CD4-positive, alpha-beta T cell treated with Interferon gamma for 1 hour (primary cell): ENCODE results near the gene THUMPD1.
A peak's percentile ranks its signal among the peaks of the same experiment; 100 is the strongest.
"Not testable (repeated sequence)": the region's sequence is repeated elsewhere in the genome, so short reads cannot be mapped to it uniquely, and the experiment has no call there.

Source experiments
- DNase-seq: peaks from one replicate; pipeline ENCODE4 v3.0.0-alpha.2; 2020

The THUMPD1 gene

GRCh38 chr16:20741554-20742285 is at the start of gene THUMPD1:
Gene THUMPD1, minus strand, starts transcription at chr16:20741818. Its CDS starts 79 bp downstream, at chr16:20741739.
- peak; percentile 97 for DNase-seq

- no peak for DNase-seq
Observed at GRCh38 chr16:20789130-20789529, 47.5 kb upstream of the THUMPD1 start.

GRCh38 chr16:20784204-20784603 is 42.6 kb upstream of the THUMPD1 start:
- no peak for DNase-seq

- no peak for DNase-seq
Observed at GRCh38 chr16:20782470-20782869, 40.9 kb upstream of the THUMPD1 start.

GRCh38 chr16:20781697-20782096 is 40.1 kb upstream of the THUMPD1 start:
- DNase-seq = no peak

- peak; percentile 48 for DNase-seq
Observed at GRCh38 chr16:20774703-20775362, 33.2 kb upstream of the THUMPD1 start.

GRCh38 chr16:20773679-20774078 is 32.1 kb upstream of the THUMPD1 start:
- DNase-seq = no peak

GRCh38 chr16:20768818-20769217 is 27.2 kb upstream of the THUMPD1 start:
- DNase-seq = no peak

GRCh38 chr16:20768121-20768520 is 26.5 kb upstream of the THUMPD1 start:
- DNase-seq = no peak

GRCh38 chr16:20767577-20767976 is 26.0 kb upstream of the THUMPD1 start:
- DNase-seq = no peak

- no peak for DNase-seq
Observed at GRCh38 chr16:20766294-20766693, 24.7 kb upstream of the THUMPD1 start.

GRCh38 chr16:20765732-20766131 is 24.1 kb upstream of the THUMPD1 start:
- DNase-seq = no peak

GRCh38 chr16:20764448-20764847 is 22.8 kb upstream of the THUMPD1 start:
- DNase-seq = not testable (repeated sequence)

GRCh38 chr16:20763461-20764232 is 22.0 kb upstream of the THUMPD1 start, which contains the start of gene ACSM3:
Gene ACSM3, plus strand, starts transcription at chr16:20764014. Its CDS starts 6,021 bp downstream, at chr16:20770035.
- DNase-seq = peak; percentile 80

GRCh38 chr16:20762404-20763123 is 20.9 kb upstream of the THUMPD1 start:
- DNase-seq = no peak

- no peak for DNase-seq
Observed at GRCh38 chr16:20761175-20761574, 19.6 kb upstream of the THUMPD1 start.

GRCh38 chr16:20760346-20760745 is 18.7 kb upstream of the THUMPD1 start:
- DNase-seq = no peak

GRCh38 chr16:20755799-20756198 is 14.2 kb upstream of the THUMPD1 start:
- not testable (repeated sequence) for DNase-seq

- no peak for DNase-seq
Observed at GRCh38 chr16:20755238-20755637, 13.6 kb upstream of the THUMPD1 start.

GRCh38 chr16:20753727-20754126 is 12.1 kb upstream of the THUMPD1 start:
- no peak for DNase-seq

GRCh38 chr16:20750558-20750957 is 8.9 kb upstream of the THUMPD1 start:
- DNase-seq = no peak

- DNase-seq = no peak
Observed at GRCh38 chr16:20749474-20749873, 7.9 kb upstream of the THUMPD1 start.
